HEK293 (cell line): ENCODE measurements around the gene RPAP3.

Experiments used
- CTCF ChIP-seq: fragments of 450-650 bp; formaldehyde crosslinking; IDR thresholded peaks from 2 replicates; pipeline ENCODE4 v1.5.1; 2016; ENCODE audit warnings: missing biosample characterization, missing genetic modification characterization
- SP2 ChIP-seq: fragments of 450-650 bp; formaldehyde crosslinking; IDR thresholded peaks from 2 replicates; pipeline ENCODE4 v1.5.1; 2016; ENCODE audit warnings: missing biosample characterization, missing genetic modification characterization
- ZNF221 ChIP-seq: fragments of 450-650 bp; formaldehyde crosslinking; IDR thresholded peaks from 2 replicates; pipeline ENCODE4 v1.5.1; 2017; ENCODE audit warnings: missing biosample characterization, missing genetic modification characterization, borderline replicate concordance
- ZNF398 ChIP-seq: fragments of 450-650 bp; formaldehyde crosslinking; IDR thresholded peaks from 2 replicates; pipeline ENCODE4 v1.5.1; 2017; ENCODE audit warnings: missing biosample characterization, missing genetic modification characterization
- ZNF629 ChIP-seq: fragments of 450-650 bp; formaldehyde crosslinking; IDR thresholded peaks from 2 replicates; pipeline ENCODE4 v1.5.1; 2017; ENCODE audit warnings: missing biosample characterization, missing genetic modification characterization
- ZNF639 ChIP-seq: fragments of 450-650 bp; formaldehyde crosslinking; IDR thresholded peaks from 2 replicates; pipeline ENCODE4 v1.5.1; 2016; ENCODE audit warnings: missing biosample characterization, missing genetic modification characterization

GRCh38 chr12:47705229-47705565, 633 bp downstream of the RPAP3 start:
- no peak for TF ChIP-seq ZNF639 (tag by site-specific recombination)
- no peak for TF ChIP-seq ZNF629 (tag by site-specific recombination)
- TF ChIP-seq CTCF (tag by site-specific recombination): no peak
- no peak for TF ChIP-seq ZNF221 (tag by site-specific recombination)
- no peak for TF ChIP-seq SP2
- TF ChIP-seq ZNF398 (tag by site-specific recombination): no peak
